OCI-LY3 (cell line): ENCODE data around the gene PACS2.

Experiments
- H2AFZ ChIP-seq: fragments of 200-600, 300-600 bp; shearing (Covaris generic); 2 replicates; pipeline ENCODE4 v1.6.0; 2014; ENCODE audit warnings: antibody characterized with exemption, low read depth, low read length
- H3K27ac ChIP-seq: fragments of 200-600, 300-600 bp; sonication (generic); 2 replicates; pipeline ENCODE4 v1.5.1; 2014; ENCODE audit warnings: mild to moderate bottlenecking, low read length, moderate library complexity, mixed read lengths
- H3K27me3 ChIP-seq: fragments of 200-600, 300-600 bp; sonication (generic); 2 replicates; pipeline ENCODE4 v1.6.1; 2014; ENCODE audit warnings: low read depth, low read length, mixed read lengths
- H3K36me3 ChIP-seq: fragments of 200-600, 300-600 bp; sonication (generic); replicated peaks from 2 replicates; pipeline ENCODE3; 2014; ENCODE audit warnings: low read depth, low read length, mixed read lengths
- H3K4me1 ChIP-seq: fragments of 300-600, 200-600 bp; sonication (generic); 2 replicates; pipeline ENCODE4 v1.6.1; 2014; ENCODE audit warnings: low read length, mixed read lengths
- H3K4me2 ChIP-seq: fragments of 200-600, 300-600 bp; sonication (generic); 2 replicates; pipeline ENCODE4 v1.6.1; 2014; ENCODE audit warnings: low read length, mixed read lengths
- H3K4me3 ChIP-seq: fragments of 300-600, 200-600 bp; sonication (generic); 2 replicates; pipeline ENCODE4 v1.5.1; 2014; ENCODE audit warnings: antibody characterized with exemption, mild to moderate bottlenecking, low read length, moderate library complexity
- H3K79me2 ChIP-seq: fragments of 300-600, 200-600 bp; shearing (Covaris generic); 2 replicates; pipeline ENCODE4 v1.6.1; 2014; ENCODE audit warnings: mild to moderate bottlenecking, low read length, mixed read lengths
- H3K9ac ChIP-seq: fragments of 300-600, 200-600 bp; shearing (Covaris generic); 2 replicates; pipeline ENCODE4 v1.6.0; 2014; ENCODE audit warnings: mild to moderate bottlenecking, low read length, moderate library complexity
- H3K9me3 ChIP-seq: fragments of 200-600, 300-600 bp; shearing (Covaris generic); 2 replicates; pipeline ENCODE4 v1.6.1; 2014; ENCODE audit warnings: low read length, mixed read lengths; ENCODE audit not compliant: insufficient read depth
- H4K20me1 ChIP-seq: fragments of 200-600, 300-600 bp; sonication (generic); 2 replicates; pipeline ENCODE4 v1.6.1; 2016; ENCODE audit warnings: low read length, mixed read lengths; ENCODE audit not compliant: insufficient read depth
- EZH2phosphoT487 ChIP-seq: fragments of 200-600 bp; shearing (Covaris generic); IDR thresholded peaks from 2 replicates; pipeline ENCODE4 v1.6.1; 2018; ENCODE audit warnings: antibody characterized with exemption, mixed run types, low read depth
- TF ChIP-seq, protein P1 (sequence below): fragments of 200-600, 300-600 bp; sonication (generic); IDR thresholded peaks from 2 replicates; pipeline ENCODE4 v1.5.1; 2014; ENCODE audit warnings: antibody characterized with exemption, low read length, low read depth

The PACS2 gene

DNA sequence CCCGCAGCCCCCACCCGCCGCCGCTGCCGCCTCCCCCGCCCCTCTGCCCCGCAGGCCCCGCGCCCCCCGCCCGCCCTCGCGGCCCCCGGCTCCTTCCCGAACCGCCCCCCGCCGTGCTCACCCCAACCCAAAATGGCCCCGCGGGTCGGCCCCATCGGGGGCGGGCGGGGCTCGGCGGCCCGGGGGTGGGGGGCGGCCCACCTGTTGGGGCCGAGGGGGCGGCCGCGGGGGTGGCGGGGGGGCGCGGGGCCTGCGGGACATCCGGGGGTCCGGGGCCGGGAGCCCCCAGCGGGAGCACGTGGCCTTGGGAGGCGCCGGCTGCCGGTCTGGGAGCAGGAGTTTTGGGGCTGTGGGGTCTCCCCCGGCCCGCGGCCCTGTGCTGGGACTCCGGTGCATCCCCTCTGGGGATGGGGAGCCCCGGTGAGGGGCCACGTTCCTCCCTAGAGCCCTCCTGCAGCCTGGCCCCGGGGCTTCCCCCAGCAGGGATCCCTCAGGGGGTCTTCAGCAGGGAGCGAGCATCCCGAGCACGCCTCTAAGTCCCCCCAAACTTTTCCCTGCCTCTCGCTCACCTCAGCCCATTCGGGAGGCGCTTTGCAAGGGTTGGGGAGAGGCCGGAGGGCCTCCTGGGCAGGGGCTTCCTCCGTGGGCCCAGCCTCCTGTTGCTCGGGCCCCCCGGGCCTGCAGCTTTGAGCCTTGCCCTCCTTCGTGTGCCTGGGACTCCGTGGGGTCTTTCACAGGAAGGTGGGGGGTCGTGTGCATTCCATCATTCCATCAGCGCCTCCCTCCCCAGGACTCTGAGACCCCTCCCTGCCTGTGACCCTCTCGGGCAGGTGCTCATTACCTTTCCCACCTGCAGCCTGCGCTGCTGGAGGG, 105.8 kb downstream of the PACS2 start:
- Histone ChIP-seq H3K4me1 (peaks cover 21% of the 10 kb centered on the region), H4K20me1 (peaks cover 32% of the 10 kb centered on the region), H3K4me2 (peak overlapping the region; percentile 97), H3K27ac (peak overlapping the region; percentile 39), H2AFZ (no peak overlapping the region), H3K9ac (peak overlapping the region; percentile 92), H3K36me3 (peaks cover 24% of the 10 kb centered on the region), H3K27me3 (no peaks in the 10 kb centered on the region), H3K9me3 (no peaks in the 10 kb centered on the region), H3K4me3 (peak overlapping the region; percentile 83), H3K79me2 (peaks cover 63% of the 10 kb centered on the region)
- TF ChIP-seq, protein P1, sequence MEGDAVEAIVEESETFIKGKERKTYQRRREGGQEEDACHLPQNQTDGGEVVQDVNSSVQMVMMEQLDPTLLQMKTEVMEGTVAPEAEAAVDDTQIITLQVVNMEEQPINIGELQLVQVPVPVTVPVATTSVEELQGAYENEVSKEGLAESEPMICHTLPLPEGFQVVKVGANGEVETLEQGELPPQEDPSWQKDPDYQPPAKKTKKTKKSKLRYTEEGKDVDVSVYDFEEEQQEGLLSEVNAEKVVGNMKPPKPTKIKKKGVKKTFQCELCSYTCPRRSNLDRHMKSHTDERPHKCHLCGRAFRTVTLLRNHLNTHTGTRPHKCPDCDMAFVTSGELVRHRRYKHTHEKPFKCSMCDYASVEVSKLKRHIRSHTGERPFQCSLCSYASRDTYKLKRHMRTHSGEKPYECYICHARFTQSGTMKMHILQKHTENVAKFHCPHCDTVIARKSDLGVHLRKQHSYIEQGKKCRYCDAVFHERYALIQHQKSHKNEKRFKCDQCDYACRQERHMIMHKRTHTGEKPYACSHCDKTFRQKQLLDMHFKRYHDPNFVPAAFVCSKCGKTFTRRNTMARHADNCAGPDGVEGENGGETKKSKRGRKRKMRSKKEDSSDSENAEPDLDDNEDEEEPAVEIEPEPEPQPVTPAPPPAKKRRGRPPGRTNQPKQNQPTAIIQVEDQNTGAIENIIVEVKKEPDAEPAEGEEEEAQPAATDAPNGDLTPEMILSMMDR = no peak
- no peak for TF ChIP-seq EZH2phosphoT487

DNA sequence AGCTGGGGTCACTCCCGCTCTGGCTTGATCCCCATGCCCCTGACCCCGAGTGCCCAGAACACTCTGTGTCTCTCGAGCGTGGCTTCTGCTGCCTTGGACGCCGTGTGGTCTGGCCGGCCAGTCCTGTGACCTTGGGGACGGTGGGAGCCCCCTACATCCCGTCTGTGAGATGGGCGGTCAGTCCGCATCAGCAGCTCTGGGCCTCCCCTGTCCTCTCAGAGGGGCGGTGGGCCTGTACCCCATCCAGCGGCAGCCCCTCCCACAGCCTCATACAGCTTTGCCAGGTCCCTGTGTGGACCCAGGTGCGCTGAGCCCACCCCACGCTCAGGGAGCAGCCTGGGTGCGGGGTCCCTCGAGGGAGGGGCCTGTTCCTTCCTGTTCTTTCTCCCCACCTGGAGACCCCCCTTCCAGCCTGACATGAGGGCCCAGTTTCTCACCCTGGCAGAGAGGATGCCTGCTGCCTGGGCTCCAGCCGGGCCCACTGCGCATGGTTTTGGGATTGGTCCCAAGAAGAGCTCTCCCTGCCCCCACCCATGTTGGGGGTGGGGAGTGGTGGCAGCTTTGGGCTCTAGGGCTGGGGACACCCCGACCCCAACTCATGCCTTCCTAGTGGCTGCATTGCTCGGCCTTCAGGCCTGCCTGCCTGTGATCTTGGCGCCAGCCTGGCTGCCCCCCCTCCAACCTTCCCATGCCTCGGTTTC, 106.6 kb downstream of the PACS2 start:
- peak overlapping the region; percentile 97 for H3K4me2 ChIP-seq
- peak overlapping the region; percentile 39 for H3K27ac ChIP-seq
- H3K36me3 ChIP-seq = peaks cover 29% of the 10 kb centered on the region
- H3K9ac ChIP-seq = peak overlapping the region; percentile 92
- H3K4me3 ChIP-seq = peak overlapping the region; percentile 83
- no peaks in the 10 kb centered on the region for H3K27me3 ChIP-seq
- peaks cover 71% of the 10 kb centered on the region for H3K79me2 ChIP-seq
- H2AFZ ChIP-seq = no peak overlapping the region
- TF ChIP-seq, protein P1 = no peak
- no peak for TF ChIP-seq EZH2phosphoT487
- peaks cover 19% of the 10 kb centered on the region for H3K4me1 ChIP-seq
- peaks cover 39% of the 10 kb centered on the region for H4K20me1 ChIP-seq
- H3K9me3 ChIP-seq = no peaks in the 10 kb centered on the region

DNA sequence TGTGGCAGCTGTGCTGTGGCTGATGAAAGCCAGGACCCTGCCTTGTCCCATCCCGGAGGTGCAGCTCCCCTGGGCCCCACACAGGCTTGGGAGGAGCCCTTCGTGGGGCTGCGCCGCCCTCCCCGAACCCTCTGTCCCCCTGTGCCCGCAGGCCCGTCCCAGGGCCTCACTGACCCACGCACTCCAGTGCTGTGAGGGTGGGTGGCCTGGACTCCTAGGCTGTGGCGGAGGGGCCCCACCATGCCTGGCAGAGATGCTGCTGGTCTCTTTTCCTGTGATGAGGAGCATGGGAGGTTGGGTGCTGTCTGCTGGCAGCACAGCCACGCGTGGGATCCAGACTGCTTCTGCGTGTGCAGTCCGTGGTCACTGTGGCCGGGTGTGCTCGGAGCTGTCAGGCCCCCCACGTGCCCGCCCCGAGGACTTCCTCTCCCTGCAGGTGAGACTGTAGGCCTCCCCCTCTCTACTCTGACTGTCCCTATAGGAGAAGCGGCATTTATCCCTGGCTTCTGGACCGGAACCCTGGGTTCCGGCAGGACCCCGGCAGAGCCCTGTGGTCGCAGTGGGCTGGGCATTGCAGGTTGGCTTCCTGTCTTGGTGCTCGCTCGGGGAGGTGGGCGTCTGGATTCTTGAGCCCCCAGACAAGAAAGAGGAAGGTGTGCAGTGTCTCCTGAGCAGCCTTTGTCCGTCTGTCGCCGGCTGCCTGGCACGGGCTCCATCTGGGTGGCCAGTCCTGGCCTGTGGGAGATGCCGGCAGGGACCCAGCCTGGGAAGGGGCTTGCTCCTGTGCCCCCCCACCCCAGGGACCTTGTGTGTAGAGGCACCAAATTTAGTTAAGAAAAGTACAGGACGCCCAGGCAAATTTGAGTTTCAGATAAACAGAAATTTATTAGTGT, 107.4 kb downstream of the PACS2 start:
- H3K27ac ChIP-seq = no peak overlapping the region

More for the DNA sequence above, 107.4 kb downstream of the PACS2 start:
- H3K9ac ChIP-seq = no peak overlapping the region
- no peak overlapping the region for H2AFZ ChIP-seq
- peaks cover 47% of the 10 kb centered on the region for H4K20me1 ChIP-seq
- peaks cover 19% of the 10 kb centered on the region for H3K4me1 ChIP-seq
- H3K9me3 ChIP-seq = no peaks in the 10 kb centered on the region
- TF ChIP-seq, protein P1 = no peak
- no peak for TF ChIP-seq EZH2phosphoT487
- peaks cover 80% of the 10 kb centered on the region for H3K79me2 ChIP-seq
- H3K4me2 ChIP-seq = peak overlapping the region; percentile 97
- peak overlapping the region; percentile 83 for H3K4me3 ChIP-seq
- H3K27me3 ChIP-seq = no peaks in the 10 kb centered on the region
- peaks cover 36% of the 10 kb centered on the region for H3K36me3 ChIP-seq
